K562 (cell line): ENCODE results near the gene CD79A. TPM values are rescaled to one million over a fixed set of nuclear protein-coding genes. Genes with fewer than 3 reads are reported as not detected.
A peak's percentile ranks its signal among the peaks of the same experiment; 100 is the strongest.

Experiments used
- ARID1B ChIP-seq: fragments of 450-650 bp; IDR thresholded peaks from 2 replicates; pipeline ENCODE4 v1.6.1; 2016; ENCODE audit warnings: antibody characterized with exemption, mild to moderate bottlenecking, inconsistent platforms
- BACH1 ChIP-seq: fragments of 200-800 bp; sonication (Bioruptor generic); IDR thresholded peaks from 2 replicates; pipeline ENCODE4 v1.6.1; 2016; ENCODE audit warnings: missing genetic modification characterization, missing compliant biosample characterization
- CEBPZ ChIP-seq: fragments of 150-350 bp; IDR thresholded peaks from 2 replicates; pipeline ENCODE4 v1.6.1; 2014; ENCODE audit warnings: low read depth, mild to moderate bottlenecking, low read length, borderline replicate concordance
- FOXP1 ChIP-seq: sonication (generic); formaldehyde crosslinking; IDR thresholded peaks from 2 replicates; pipeline ENCODE4 v1.8.0; 2022; ENCODE audit warnings: mild to moderate bottlenecking, missing genetic modification reagents
- HBP1 ChIP-seq: fragments of 450-650 bp; formaldehyde crosslinking; IDR thresholded peaks from 2 replicates; pipeline ENCODE4 v1.4.0; 2022; ENCODE audit warnings: missing genetic modification characterization
- HIVEP1 ChIP-seq: fragments of 250-450 bp; sonication (Bioruptor Pico); IDR thresholded peaks from 2 replicates; pipeline ENCODE4 v1.4.0; 2020; ENCODE audit warnings: mild to moderate bottlenecking
- KDM5B ChIP-seq: fragments of 200-600 bp; sonication (generic); IDR thresholded peaks from 2 replicates; pipeline ENCODE4 v1.6.1; 2012; ENCODE audit warnings: low read depth, mild to moderate bottlenecking, moderate library complexity, low read length, control low read depth, inconsistent platforms; ENCODE audit not compliant: insufficient replicate concordance
- MLLT1 ChIP-seq, 2 experiments: fragments of 450-650 bp; IDR thresholded peaks; 2 replicates each; pipeline ENCODE4 v1.6.1; 2016
- MTA1 ChIP-seq: fragments of 450-650 bp; IDR thresholded peaks from 2 replicates; pipeline ENCODE4 v1.6.1; 2017; ENCODE audit warnings: borderline replicate concordance
- NR2C1 ChIP-seq, 2 experiments: fragments of 450-650 bp; IDR thresholded peaks; 2 replicates each; pipeline ENCODE4 v1.6.1; 2017; ENCODE audit warnings: mild to moderate bottlenecking in 2 of 2, antibody characterized with exemption in 1 of 2, inconsistent platforms in 1 of 2, missing compliant biosample characterization in 1 of 2, missing genetic modification characterization in 1 of 2
- PML ChIP-seq: IDR thresholded peaks from 2 replicates; pipeline ENCODE4 v1.6.1; 2012; ENCODE audit warnings: low read length, inconsistent platforms
- SAP30 ChIP-seq: fragments of 200-600 bp; sonication (generic); IDR thresholded peaks from 2 replicates; pipeline ENCODE4 v1.6.1; 2012; ENCODE audit warnings: borderline replicate concordance, low read depth, mild to moderate bottlenecking, moderate library complexity, low read length, control low read depth, inconsistent platforms; ENCODE audit not compliant: insufficient read depth, poor library complexity, severe bottlenecking
- ZBTB17 ChIP-seq: fragments of 450-650 bp; formaldehyde crosslinking; IDR thresholded peaks from 2 replicates; pipeline ENCODE4 v1.4.0; 2020; ENCODE audit warnings: mild to moderate bottlenecking
- ZBTB7A ChIP-seq: IDR thresholded peaks from 2 replicates; pipeline ENCODE4 v1.6.1; 2011; ENCODE audit warnings: low read depth, mild to moderate bottlenecking, low read length, moderate library complexity, borderline replicate concordance; ENCODE audit not compliant: control insufficient read depth
- ZFX ChIP-seq: sonication (generic); formaldehyde crosslinking; IDR thresholded peaks from 2 replicates; pipeline ENCODE4 v1.8.0; 2022; ENCODE audit warnings: mild to moderate bottlenecking, missing genetic modification reagents, moderate library complexity
- ZNF282 ChIP-seq: sonication (generic); formaldehyde crosslinking; IDR thresholded peaks from 2 replicates; pipeline ENCODE4 v1.8.1; 2023; ENCODE audit warnings: missing genetic modification reagents
- ZNF431 ChIP-seq: sonication (generic); formaldehyde crosslinking; IDR thresholded peaks from 2 replicates; pipeline ENCODE4 v1.8.0; 2022; ENCODE audit warnings: mild to moderate bottlenecking, missing genetic modification reagents
- polyA plus RNA-seq, 8 experiments: library from polyadenylated mRNA; depleted of rRNA in 4 of 8; stranded (reverse) in 5 of 8; unstranded in 3 of 8; fragments of >200 nt; fragmentation: Nextera tagmentation in 2 of 8; fragmentation: Illumina TruSeq in 1 of 8; extraction: Ambion mirVana in 2 of 8; extraction: Trizol in 1 of 8; gene quantifications; 2 replicates each; pipeline versions ENCODE4 v1.2.1 to v1.2.3, GENCODE V29; 2011 to 2014; ENCODE audit warnings: inconsistent platforms in 1 of 8, missing spikeins in 1 of 8
- total RNA-seq, 7 experiments: library from RNA; depleted of rRNA in 6 of 7; stranded (reverse); fragments of >200 nt in 6 of 7; fragmentation: Illumina TruSeq in 2 of 7; extraction: Trizol in 2 of 7; gene quantifications; 2 replicates each; pipeline versions ENCODE4 v1.2.1 to v1.2.3, GENCODE V29; 2011 to 2021; ENCODE audit warnings: low replicate concordance in 1 of 7

Gene CD79A
- total and polyA plus RNA-seq, 9 of the 15 experiments (the other 6 are each of a cell fraction or from before 2014, with no cell fraction given) = 0.04 to 0.72 (median 0.17) TPM; not detected in 3

GRCh38 chr19:41882568-41883462, 5.7 kb downstream of the CD79A start, which contains the start of gene ARHGEF1 (continued):
- TF ChIP-seq CEBPZ = no peak
- peak; percentile 46 for TF ChIP-seq ZFX (CRISPR knock-in tag)
- no peak for TF ChIP-seq SAP30
- no peak for TF ChIP-seq HIVEP1 (CRISPR knock-in tag)
- 0 out of 2 replicates have a peak, but pooled peaks have one; percentile 31 for TF ChIP-seq MTA1
- 0 out of 2 replicates have a peak, but pooled peaks have one; percentile 34 for TF ChIP-seq ZNF282
- peak; percentile 28; the same call in 1 of the 2 replicates for TF ChIP-seq ZBTB17 (CRISPR knock-in tag)
- TF ChIP-seq NR2C1 (IDR thresholded peaks at IDR 0.05) = no peak
- no peak for TF ChIP-seq NR2C1 (tag; IDR thresholded peaks at IDR 0.05)
- TF ChIP-seq FOXP1 = 0 out of 2 replicates have a peak, but pooled peaks have one; percentile 50
- TF ChIP-seq ARID1B = peak; percentile 9; the same call in 1 of the 2 replicates
- TF ChIP-seq MLLT1 (IDR thresholded peaks at IDR 0.05) = peak in 1 of 2 experiments; percentile 56; a peak in 1 of 4 replicates
- TF ChIP-seq PML = peak; percentile 3; the same call in 1 of the 2 replicates
- TF ChIP-seq HBP1 (CRISPR knock-in tag) = no peak
- TF ChIP-seq KDM5B = peak; percentile 51
- no peak for TF ChIP-seq BACH1
- TF ChIP-seq ZBTB7A = peak; percentile 68; the same call in 1 of the 2 replicates
- TF ChIP-seq ZNF431 = no peak
